Esophagus squamous epithelium (tissue), 4 donors: ENCODE data around the gene SLFNL1.

Experiments
- POLR2A ChIP-seq, 4 donors: fragments of 450-650 bp; IDR thresholded peaks; one replicate each; pipeline ENCODE4 v1.6.1; 2017; ENCODE audit warnings: antibody characterized with exemption in 4 of 4, mild to moderate bottlenecking in 4 of 4, moderate library complexity in 3 of 4
- TF ChIP-seq, protein P1 (sequence below), 6 experiments: fragments of 450-650 bp in 4 of 6; fragments of 200-600 bp in 2 of 6; sonication (generic) in 2 of 6; IDR thresholded peaks; one replicate each; pipeline ENCODE4 v1.5.1; 2016 to 2019; ENCODE audit warnings: antibody characterized with exemption in 6 of 6, mild to moderate bottlenecking in 4 of 6, moderate library complexity in 4 of 6

DNA sequence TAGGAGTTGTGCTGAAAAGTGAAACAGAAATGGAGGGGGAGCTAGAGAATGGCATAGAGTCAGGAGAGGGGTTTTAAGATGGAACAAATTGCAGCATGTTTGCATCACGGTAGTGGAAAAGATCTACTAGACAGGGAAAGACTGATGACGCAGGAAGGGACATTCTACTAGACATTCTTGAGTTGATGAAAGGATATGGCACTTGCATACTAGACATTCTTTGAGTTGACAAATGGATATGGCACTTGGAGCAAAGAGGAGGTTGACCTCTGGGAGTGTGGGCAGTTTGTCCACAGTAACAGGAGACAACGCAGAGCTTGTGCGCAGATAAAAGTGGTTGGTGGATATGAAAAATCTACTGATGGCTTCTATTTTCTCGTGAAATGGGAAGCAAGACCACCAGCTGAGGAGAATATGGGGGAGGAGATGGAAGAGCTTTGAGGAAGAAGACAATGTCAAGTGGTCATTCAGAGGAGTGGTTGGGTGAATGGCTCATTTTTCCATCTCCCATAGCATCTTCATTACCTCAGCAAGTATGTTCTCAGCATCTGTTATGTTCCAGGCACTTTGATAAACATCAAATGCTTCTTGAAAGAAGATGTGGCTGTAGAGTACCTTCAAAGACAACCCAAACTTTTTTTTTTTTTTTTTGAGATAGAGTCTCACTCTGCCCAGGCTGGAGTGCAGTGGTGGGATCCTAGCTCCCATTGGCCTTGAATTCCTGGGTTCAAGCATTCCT is 44.4 kb downstream of the SLFNL1 start:
- TF ChIP-seq, protein P1, sequence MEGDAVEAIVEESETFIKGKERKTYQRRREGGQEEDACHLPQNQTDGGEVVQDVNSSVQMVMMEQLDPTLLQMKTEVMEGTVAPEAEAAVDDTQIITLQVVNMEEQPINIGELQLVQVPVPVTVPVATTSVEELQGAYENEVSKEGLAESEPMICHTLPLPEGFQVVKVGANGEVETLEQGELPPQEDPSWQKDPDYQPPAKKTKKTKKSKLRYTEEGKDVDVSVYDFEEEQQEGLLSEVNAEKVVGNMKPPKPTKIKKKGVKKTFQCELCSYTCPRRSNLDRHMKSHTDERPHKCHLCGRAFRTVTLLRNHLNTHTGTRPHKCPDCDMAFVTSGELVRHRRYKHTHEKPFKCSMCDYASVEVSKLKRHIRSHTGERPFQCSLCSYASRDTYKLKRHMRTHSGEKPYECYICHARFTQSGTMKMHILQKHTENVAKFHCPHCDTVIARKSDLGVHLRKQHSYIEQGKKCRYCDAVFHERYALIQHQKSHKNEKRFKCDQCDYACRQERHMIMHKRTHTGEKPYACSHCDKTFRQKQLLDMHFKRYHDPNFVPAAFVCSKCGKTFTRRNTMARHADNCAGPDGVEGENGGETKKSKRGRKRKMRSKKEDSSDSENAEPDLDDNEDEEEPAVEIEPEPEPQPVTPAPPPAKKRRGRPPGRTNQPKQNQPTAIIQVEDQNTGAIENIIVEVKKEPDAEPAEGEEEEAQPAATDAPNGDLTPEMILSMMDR (IDR thresholded peaks at IDR 0.05) = no peak
- no peak for TF ChIP-seq POLR2A (IDR thresholded peaks at IDR 0.05)
